HepG2 (cell line): ENCODE data around the gene BYSL. TPM values are rescaled to one million over a fixed set of nuclear protein-coding genes. Genes with fewer than 3 reads are reported as not detected.

Experiments used
- ATAC-seq: fragments of 200-7000 bp; cut with Tn5 transposase; 3 replicates; pipeline ENCODE4 v1.9.1; 2020; ENCODE audit warnings: mild to moderate bottlenecking, moderate library complexity
- BruUV-seq: library from RNA; stranded (reverse); fragments of 400-500 nt; replicated peaks from 2 replicates; lab custom pipeline; 2021; lab: Mats Ljungman, UMichigan
- CTCF ChIA-PET: fragments of 300-600 bp; formaldehyde crosslinking; extraction: SDS; loops from one replicate; lab custom pipeline; 2021; ENCODE audit warnings: low total read pairs, inconsistent platforms, low intra/inter-chr PET ratio; lab: Yijun Ruan, JAX
- POLR2A ChIA-PET: fragments of 350-600 bp; sonication (Branson Sonifier 250); formaldehyde crosslinking; loops from one replicate; lab custom pipeline; 2020; ENCODE audit warnings: antibody characterized with exemption, inconsistent platforms; lab: Yijun Ruan, JAX
- DNase-seq: peaks from one replicate; pipeline ENCODE4 v3.0.0-alpha.2; 2015; ENCODE audit warnings: low spot score
- FAIRE-seq: peaks from 3 replicates; lab custom pipeline; 2011; peaks lifted over from hg19 to GRCh38; lab: Jason Lieb, UNC
- H2AFZ ChIP-seq: one replicate; pipeline ENCODE4 v1.6.1; 2011; ENCODE audit warnings: low read length, inconsistent platforms
- H3K27ac ChIP-seq: fragments of 300-600 bp; 3 replicates; pipeline ENCODE4 v1.8.0; 2011; ENCODE audit warnings: mixed run types, mild to moderate bottlenecking, mixed read lengths, low read length, inconsistent platforms; ENCODE audit not compliant: insufficient read depth; ENCODE audit errors: extremely low read length
- H3K27me3 ChIP-seq, 2 experiments: fragments of 200-600 bp in 1 of 2; 2 replicates in 1 of 2; 3 replicates in 1 of 2; pipeline versions ENCODE4 v1.6.0 to v1.8.0; 2011; ENCODE audit warnings: low read length in 2 of 2, mild to moderate bottlenecking in 2 of 2, moderate library complexity in 2 of 2, inconsistent platforms in 1 of 2; ENCODE audit not compliant: insufficient read depth in 2 of 2, control insufficient read depth in 1 of 2
- H3K36me3 ChIP-seq, 2 experiments: fragments of 200-600 bp in 1 of 2; replicated peaks in 1 of 2; 2 replicates in 1 of 2; 3 replicates in 1 of 2; pipeline versions ENCODE4 v1.5.1 to v1.8.0; 2011; ENCODE audit warnings: low read length in 2 of 2, inconsistent platforms in 1 of 2; ENCODE audit not compliant: insufficient read depth in 2 of 2, control insufficient read depth in 1 of 2
- H3K4me1 ChIP-seq: 2 replicates; pipeline ENCODE4 v1.5.1; 2012; ENCODE audit warnings: low read length, inconsistent platforms; ENCODE audit not compliant: insufficient read depth
- H3K4me2 ChIP-seq: 2 replicates; pipeline ENCODE4 v1.6.0; 2011; ENCODE audit warnings: low read depth, low read length, inconsistent platforms
- H3K4me3 ChIP-seq, 3 experiments: fragments of 200-600 bp in 1 of 3; sonication (generic), shearing (Covaris generic) in 1 of 3; replicated peaks in 1 of 3; 2 replicates each; pipeline ENCODE4 v1.5.1; 2011 to 2016; ENCODE audit warnings: low read length in 3 of 3, inconsistent platforms in 2 of 3, low read depth in 2 of 3, mild to moderate bottlenecking in 2 of 3, control low read depth in 1 of 3, mixed read lengths in 1 of 3; ENCODE audit not compliant: insufficient read depth in 1 of 3
- H3K79me2 ChIP-seq: one replicate; pipeline ENCODE4 v1.6.1; 2011; ENCODE audit warnings: low read length, inconsistent platforms; ENCODE audit not compliant: insufficient read depth
- H3K9ac ChIP-seq: 2 replicates; pipeline ENCODE4 v1.6.0; 2011; ENCODE audit warnings: mild to moderate bottlenecking, low read depth, low read length, inconsistent platforms; ENCODE audit not compliant: insufficient read depth
- H3K9me3 ChIP-seq: 2 replicates; pipeline ENCODE4 v1.5.1; 2012; ENCODE audit warnings: mild to moderate bottlenecking, low read length
- H4K20me1 ChIP-seq: 2 replicates; pipeline ENCODE4 v1.6.0; 2011; ENCODE audit warnings: inconsistent platforms, mild to moderate bottlenecking, low read length, moderate library complexity; ENCODE audit not compliant: insufficient read depth
- ARNTL ChIP-seq: sonication (generic); formaldehyde crosslinking; IDR thresholded peaks from 2 replicates; pipeline ENCODE4 v1.4.0; 2020; ENCODE audit warnings: mild to moderate bottlenecking, missing genetic modification reagents
- KDM4B ChIP-seq: sonication (generic); formaldehyde crosslinking; IDR thresholded peaks from 2 replicates; pipeline ENCODE4 v1.4.0; 2020; ENCODE audit warnings: missing genetic modification reagents
- RFX5 ChIP-seq: IDR thresholded peaks from 2 replicates; pipeline ENCODE4 v1.6.1; 2011; ENCODE audit warnings: low read depth, low read length, improper control_type of control experiment
- ZMYM3 ChIP-seq: sonication (generic); formaldehyde crosslinking; IDR thresholded peaks from 2 replicates; pipeline ENCODE4 v1.5.1; 2020; ENCODE audit warnings: mild to moderate bottlenecking, missing genetic modification reagents
- ZNF264 ChIP-seq: sonication (generic); formaldehyde crosslinking; IDR thresholded peaks from 2 replicates; pipeline ENCODE4 v1.4.0; 2020; ENCODE audit warnings: missing genetic modification reagents
- ZNF780A ChIP-seq: sonication (generic); formaldehyde crosslinking; IDR thresholded peaks from 2 replicates; pipeline ENCODE4 v1.8.0; 2022; ENCODE audit warnings: mild to moderate bottlenecking, missing genetic modification reagents, moderate library complexity
- WGBS: methylation state at CpG from one replicate; pipeline ENCODE4 v1.1.6; 2017; ENCODE audit warnings: low lambda C conversion rate; 5-methylcytosine and 5-hydroxymethylcytosine counted together
- in situ Hi-C: cut with HindIII; loops from 2 replicates; pipeline ENCODE4 v1.10.0; 2017; ENCODE audit warnings: low pct_unique_long_range_greater_than_20kb; ENCODE audit not compliant: extremely low pct_ligation_motif_present
- intact Hi-C: fragments of 100-400 bp; cut with micrococcal nuclease; formaldehyde crosslinking; loops from one replicate; pipeline ENCODE4 v1.10.0; 2022; ENCODE audit not compliant: unreplicated experiment
- polyA plus RNA-seq, 8 experiments: library from polyadenylated mRNA; depleted of rRNA in 3 of 8; stranded (reverse) in 7 of 8; unstranded in 1 of 8; fragments of >200 nt; fragmentation: Illumina TruSeq in 4 of 8; extraction: Trizol in 4 of 8; gene quantifications; 2 replicates each; pipeline versions ENCODE4 v1.2.1 to v1.2.3, GENCODE V29; 2011 to 2016; ENCODE audit warnings: low read depth in 4 of 8, missing spikeins in 1 of 8, mixed read lengths in 1 of 8; ENCODE audit not compliant: insufficient read depth in 1 of 8
- total RNA-seq, 5 experiments: library from RNA; depleted of rRNA; stranded (reverse); fragments of >200 nt; fragmentation: Illumina TruSeq; extraction: Trizol; gene quantifications; 2 replicates each; pipeline ENCODE4 v1.2.3, GENCODE V29; 2016; ENCODE audit warnings: low read depth in 1 of 5
- TF ChIP-seq, protein P1 (sequence below): sonication (generic); formaldehyde crosslinking; IDR thresholded peaks from 2 replicates; pipeline ENCODE4 v1.4.0; 2020; ENCODE audit warnings: missing genetic modification reagents
- TF ChIP-seq, protein P2 (sequence below): sonication (generic); formaldehyde crosslinking; IDR thresholded peaks from 2 replicates; pipeline ENCODE4 v1.4.0; 2020; ENCODE audit warnings: missing genetic modification reagents
- TF ChIP-seq, protein P3 (sequence below): sonication (generic); formaldehyde crosslinking; IDR thresholded peaks from 2 replicates; pipeline ENCODE4 v1.4.0; 2020; ENCODE audit warnings: mild to moderate bottlenecking, missing genetic modification reagents

The BYSL gene
- total and polyA plus RNA-seq, 2 of the 13 experiments (the other 11 are each of a cell fraction or from before 2014, with no cell fraction given) = 27.9 to 28.6 TPM

DNA sequence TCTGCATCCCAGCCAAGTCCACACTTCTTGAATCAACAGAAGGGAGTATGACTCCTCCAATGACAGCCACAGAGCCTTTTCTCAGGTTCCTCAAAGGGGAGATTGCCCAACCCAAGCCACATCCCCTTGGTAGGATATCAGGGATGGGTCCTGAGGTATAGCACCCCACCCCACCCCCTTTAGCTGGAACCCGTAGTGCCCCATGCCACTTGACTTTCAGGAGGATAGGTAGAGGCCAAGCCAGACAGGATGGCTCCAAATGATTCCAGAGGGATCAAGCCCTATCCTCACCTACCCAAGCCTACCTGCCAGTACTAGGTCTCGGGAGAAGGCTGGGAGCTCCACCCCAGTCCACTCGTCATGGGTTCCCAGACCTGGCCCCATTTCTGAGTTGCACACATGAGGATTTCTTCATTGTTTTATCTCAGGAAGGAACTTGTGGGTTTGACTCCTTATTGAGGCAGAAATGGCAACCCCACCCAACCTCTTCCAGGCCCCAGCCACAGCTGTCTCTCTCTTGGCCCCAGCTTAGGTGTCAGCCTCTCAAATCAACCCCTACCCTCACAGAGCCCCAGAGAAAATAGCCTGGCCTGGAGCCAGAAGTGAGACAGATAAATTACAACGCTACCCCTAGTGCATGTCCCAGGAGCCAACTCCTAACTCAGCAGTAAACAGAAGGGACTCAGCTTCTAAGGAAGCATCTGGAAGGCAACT, 16.7 kb downstream of the BYSL start:
- POLR2A ChIA-PET = interaction anchor here (7.4 kb wide), 1 partner anchor 17 kb away, joined by 45 read pairs; the partner anchor contains the start of genes BYSL and MED20

DNA sequence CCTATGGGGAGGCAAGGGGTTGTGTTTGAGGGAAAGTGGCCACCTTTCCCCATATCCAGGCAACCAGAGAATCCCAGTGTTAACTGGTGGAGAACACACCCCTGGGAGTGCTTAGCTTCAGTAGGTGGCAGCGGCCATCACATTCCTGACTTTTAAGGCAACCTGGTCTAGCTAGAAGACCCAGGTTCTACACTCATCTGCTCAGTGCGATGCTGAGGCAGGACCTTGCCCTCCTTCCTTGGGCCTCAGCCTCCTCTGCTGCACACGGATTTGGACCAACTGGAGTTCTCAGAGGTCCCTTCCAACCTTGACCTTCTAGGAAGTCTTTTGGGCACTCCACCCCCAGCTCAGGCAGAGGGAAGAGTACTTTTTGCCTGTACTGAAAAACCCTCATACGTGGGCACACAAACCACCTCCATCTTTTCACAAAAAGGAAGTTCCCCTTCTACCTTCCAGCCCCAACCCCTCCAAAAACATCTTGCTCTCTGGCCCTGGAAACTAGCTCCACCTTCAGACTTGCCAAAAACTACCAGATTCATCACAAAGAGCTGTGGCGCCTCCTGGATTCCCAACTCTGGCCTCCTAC, 17.4 kb downstream of the BYSL start:
- ChIA-PET POLR2A (interaction anchor here (1.4 to 7.4 kb wide), 2 partner anchors 17 kb away, joined by 5 to 45 read pairs; partner anchors contain the start of genes BYSL and MED20), CTCF (no interaction called here)
- no peak overlapping the region for H3K4me2 ChIP-seq
- peaks cover 7% of the 10 kb centered on the region; the same call in 1 of the 2 replicates for H4K20me1 ChIP-seq
- intact Hi-C loops = loop anchor here (5.0 kb wide), 1 partner anchor 156 kb away; the partner anchor contains the start of gene PRICKLE4
- no peak for FAIRE-seq
- no peak overlapping the region for H3K9ac ChIP-seq
- no TSS peak for BruUV-seq
- H3K4me1 ChIP-seq = peaks cover 39% of the 10 kb centered on the region
- ATAC-seq = no peak
- no peak overlapping the region for H3K27ac ChIP-seq
- 91% methylated on average over 5 of the region's 5 CpGs for WGBS
- no peaks in the 10 kb centered on the region for H3K27me3 ChIP-seq
- H2AFZ ChIP-seq = no peak overlapping the region
- DNase-seq = no peak
- in situ Hi-C loops = loop anchor here (5.0 kb wide), 1 partner anchor 104 kb away; no protein-coding TSS in a partner anchor
- no peak overlapping the region for H3K4me3 ChIP-seq
- no peaks in the 10 kb centered on the region for H3K79me2 ChIP-seq
- H3K36me3 ChIP-seq = peaks cover 4 to 16% of the 10 kb centered on the region in 2 experiments; a peak in 4 of 5 replicates
- no peaks in the 10 kb centered on the region for H3K9me3 ChIP-seq
- TF ChIP-seq RFX5 (no peak), ZNF780A (CRISPR knock-in tag) (no peak), ARNTL (no peak), ZMYM3 (CRISPR knock-in tag) (no peak), KDM4B (CRISPR knock-in tag) (no peak)
- TF ChIP-seq, protein P1, sequence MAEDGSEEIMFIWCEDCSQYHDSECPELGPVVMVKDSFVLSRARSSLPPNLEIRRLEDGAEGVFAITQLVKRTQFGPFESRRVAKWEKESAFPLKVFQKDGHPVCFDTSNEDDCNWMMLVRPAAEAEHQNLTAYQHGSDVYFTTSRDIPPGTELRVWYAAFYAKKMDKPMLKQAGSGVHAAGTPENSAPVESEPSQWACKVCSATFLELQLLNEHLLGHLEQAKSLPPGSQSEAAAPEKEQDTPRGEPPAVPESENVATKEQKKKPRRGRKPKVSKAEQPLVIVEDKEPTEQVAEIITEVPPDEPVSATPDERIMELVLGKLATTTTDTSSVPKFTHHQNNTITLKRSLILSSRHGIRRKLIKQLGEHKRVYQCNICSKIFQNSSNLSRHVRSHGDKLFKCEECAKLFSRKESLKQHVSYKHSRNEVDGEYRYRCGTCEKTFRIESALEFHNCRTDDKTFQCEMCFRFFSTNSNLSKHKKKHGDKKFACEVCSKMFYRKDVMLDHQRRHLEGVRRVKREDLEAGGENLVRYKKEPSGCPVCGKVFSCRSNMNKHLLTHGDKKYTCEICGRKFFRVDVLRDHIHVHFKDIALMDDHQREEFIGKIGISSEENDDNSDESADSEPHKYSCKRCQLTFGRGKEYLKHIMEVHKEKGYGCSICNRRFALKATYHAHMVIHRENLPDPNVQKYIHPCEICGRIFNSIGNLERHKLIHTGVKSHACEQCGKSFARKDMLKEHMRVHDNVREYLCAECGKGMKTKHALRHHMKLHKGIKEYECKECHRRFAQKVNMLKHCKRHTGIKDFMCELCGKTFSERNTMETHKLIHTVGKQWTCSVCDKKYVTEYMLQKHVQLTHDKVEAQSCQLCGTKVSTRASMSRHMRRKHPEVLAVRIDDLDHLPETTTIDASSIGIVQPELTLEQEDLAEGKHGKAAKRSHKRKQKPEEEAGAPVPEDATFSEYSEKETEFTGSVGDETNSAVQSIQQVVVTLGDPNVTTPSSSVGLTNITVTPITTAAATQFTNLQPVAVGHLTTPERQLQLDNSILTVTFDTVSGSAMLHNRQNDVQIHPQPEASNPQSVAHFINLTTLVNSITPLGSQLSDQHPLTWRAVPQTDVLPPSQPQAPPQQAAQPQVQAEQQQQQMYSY (CRISPR knock-in tag) = no peak
- TF ChIP-seq, protein P2, sequence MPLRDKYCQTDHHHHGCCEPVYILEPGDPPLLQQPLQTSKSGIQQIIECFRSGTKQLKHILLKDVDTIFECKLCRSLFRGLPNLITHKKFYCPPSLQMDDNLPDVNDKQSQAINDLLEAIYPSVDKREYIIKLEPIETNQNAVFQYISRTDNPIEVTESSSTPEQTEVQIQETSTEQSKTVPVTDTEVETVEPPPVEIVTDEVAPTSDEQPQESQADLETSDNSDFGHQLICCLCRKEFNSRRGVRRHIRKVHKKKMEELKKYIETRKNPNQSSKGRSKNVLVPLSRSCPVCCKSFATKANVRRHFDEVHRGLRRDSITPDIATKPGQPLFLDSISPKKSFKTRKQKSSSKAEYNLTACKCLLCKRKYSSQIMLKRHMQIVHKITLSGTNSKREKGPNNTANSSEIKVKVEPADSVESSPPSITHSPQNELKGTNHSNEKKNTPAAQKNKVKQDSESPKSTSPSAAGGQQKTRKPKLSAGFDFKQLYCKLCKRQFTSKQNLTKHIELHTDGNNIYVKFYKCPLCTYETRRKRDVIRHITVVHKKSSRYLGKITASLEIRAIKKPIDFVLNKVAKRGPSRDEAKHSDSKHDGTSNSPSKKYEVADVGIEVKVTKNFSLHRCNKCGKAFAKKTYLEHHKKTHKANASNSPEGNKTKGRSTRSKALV (CRISPR knock-in tag) = no peak
- TF ChIP-seq, protein P3, sequence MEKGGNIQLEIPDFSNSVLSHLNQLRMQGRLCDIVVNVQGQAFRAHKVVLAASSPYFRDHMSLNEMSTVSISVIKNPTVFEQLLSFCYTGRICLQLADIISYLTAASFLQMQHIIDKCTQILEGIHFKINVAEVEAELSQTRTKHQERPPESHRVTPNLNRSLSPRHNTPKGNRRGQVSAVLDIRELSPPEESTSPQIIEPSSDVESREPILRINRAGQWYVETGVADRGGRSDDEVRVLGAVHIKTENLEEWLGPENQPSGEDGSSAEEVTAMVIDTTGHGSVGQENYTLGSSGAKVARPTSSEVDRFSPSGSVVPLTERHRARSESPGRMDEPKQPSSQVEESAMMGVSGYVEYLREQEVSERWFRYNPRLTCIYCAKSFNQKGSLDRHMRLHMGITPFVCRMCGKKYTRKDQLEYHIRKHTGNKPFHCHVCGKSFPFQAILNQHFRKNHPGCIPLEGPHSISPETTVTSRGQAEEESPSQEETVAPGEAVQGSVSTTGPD (CRISPR knock-in tag) = no peak

More for the DNA sequence above, 16.7 kb downstream of the BYSL start:
- no peak overlapping the region for H2AFZ ChIP-seq
- WGBS = 98% methylated on average over 4 of the region's 4 CpGs
- no peak overlapping the region for H3K9ac ChIP-seq
- in situ Hi-C loops = loop anchor here (5.0 kb wide), 1 partner anchor 104 kb away; no protein-coding TSS in a partner anchor
- no peak overlapping the region for H3K27ac ChIP-seq
- H3K79me2 ChIP-seq = no peaks in the 10 kb centered on the region
- CTCF ChIA-PET = no interaction called here
- no peak for TF ChIP-seq ZNF264 (CRISPR knock-in tag)
- TF ChIP-seq, all 625 proteins: peak for 0
- peaks cover 7% of the 10 kb centered on the region; the same call in 1 of the 2 replicates for H4K20me1 ChIP-seq
- intact Hi-C loops = loop anchor here (5.0 kb wide), 1 partner anchor 156 kb away; the partner anchor contains the start of gene PRICKLE4
- no peak overlapping the region for H3K4me2 ChIP-seq
- peaks cover 39% of the 10 kb centered on the region for H3K4me1 ChIP-seq
- no peaks in the 10 kb centered on the region for H3K27me3 ChIP-seq
- no TSS peak for BruUV-seq
- DNase-seq (no peak), FAIRE-seq (no peak), ATAC-seq (no peak)
- H3K9me3 ChIP-seq = no peaks in the 10 kb centered on the region
- H3K4me3 ChIP-seq = no peak overlapping the region
- H3K36me3 ChIP-seq = peaks cover 7 to 18% of the 10 kb centered on the region in 2 experiments
